Breast epithelium (tissue), 3 donors: Measurements from ENCODE around the gene DIS3L2.

Experiments used
- POLR2A ChIP-seq: fragments of 450-650 bp; IDR thresholded peaks from one replicate; pipeline ENCODE4 v1.6.1; 2016; ENCODE audit warnings: antibody characterized with exemption, mild to moderate bottlenecking, moderate library complexity
- POLR2AphosphoS5 ChIP-seq, 3 donors: sonication (generic); formaldehyde crosslinking; IDR thresholded peaks; one replicate each; pipeline ENCODE4 v1.6.1; 2017; ENCODE audit warnings: antibody characterized with exemption in 3 of 3
- TF ChIP-seq, protein P1 (sequence below), 3 donors: fragments of 450-650 bp; IDR thresholded peaks; one replicate each; pipeline ENCODE4 v1.5.1; 2016 to 2017; ENCODE audit warnings: antibody characterized with exemption in 3 of 3, mild to moderate bottlenecking in 3 of 3, moderate library complexity in 3 of 3

DNA sequence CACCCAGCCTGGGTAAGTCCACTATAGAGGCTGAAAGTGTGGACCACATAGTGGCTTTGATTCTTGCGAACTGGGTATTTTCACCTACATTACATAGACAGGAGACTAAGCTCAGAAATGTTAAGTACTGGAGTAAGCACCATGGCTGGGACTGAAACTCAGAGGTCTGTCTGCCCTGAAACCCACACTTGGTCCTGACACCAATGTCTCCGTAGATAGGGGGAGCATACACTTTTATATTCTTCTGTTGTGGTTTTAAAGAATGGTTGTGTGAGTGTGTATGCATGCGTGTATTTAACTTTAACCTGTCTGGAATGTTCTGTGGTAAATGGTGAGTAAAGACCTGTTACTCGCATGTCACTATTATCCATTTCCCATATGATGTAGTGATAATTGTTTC, 25.0 kb upstream of the DIS3L2 start:
- TF ChIP-seq, protein P1, sequence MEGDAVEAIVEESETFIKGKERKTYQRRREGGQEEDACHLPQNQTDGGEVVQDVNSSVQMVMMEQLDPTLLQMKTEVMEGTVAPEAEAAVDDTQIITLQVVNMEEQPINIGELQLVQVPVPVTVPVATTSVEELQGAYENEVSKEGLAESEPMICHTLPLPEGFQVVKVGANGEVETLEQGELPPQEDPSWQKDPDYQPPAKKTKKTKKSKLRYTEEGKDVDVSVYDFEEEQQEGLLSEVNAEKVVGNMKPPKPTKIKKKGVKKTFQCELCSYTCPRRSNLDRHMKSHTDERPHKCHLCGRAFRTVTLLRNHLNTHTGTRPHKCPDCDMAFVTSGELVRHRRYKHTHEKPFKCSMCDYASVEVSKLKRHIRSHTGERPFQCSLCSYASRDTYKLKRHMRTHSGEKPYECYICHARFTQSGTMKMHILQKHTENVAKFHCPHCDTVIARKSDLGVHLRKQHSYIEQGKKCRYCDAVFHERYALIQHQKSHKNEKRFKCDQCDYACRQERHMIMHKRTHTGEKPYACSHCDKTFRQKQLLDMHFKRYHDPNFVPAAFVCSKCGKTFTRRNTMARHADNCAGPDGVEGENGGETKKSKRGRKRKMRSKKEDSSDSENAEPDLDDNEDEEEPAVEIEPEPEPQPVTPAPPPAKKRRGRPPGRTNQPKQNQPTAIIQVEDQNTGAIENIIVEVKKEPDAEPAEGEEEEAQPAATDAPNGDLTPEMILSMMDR (IDR thresholded peaks at IDR 0.05), result no peak
- TF ChIP-seq POLR2AphosphoS5 (IDR thresholded peaks at IDR 0.05) (no peak), POLR2A (no peak)
